ENCODE measurements around the gene DAP.
"Not testable (repeated sequence)": the region's sequence is repeated elsewhere in the genome, so short reads cannot be mapped to it uniquely, and the experiment has no call there.

GRCh38 chr5:10720766-10721165 lies 40.3 kb downstream of the DAP start:
- TF ChIP-seq, protein P1, sequence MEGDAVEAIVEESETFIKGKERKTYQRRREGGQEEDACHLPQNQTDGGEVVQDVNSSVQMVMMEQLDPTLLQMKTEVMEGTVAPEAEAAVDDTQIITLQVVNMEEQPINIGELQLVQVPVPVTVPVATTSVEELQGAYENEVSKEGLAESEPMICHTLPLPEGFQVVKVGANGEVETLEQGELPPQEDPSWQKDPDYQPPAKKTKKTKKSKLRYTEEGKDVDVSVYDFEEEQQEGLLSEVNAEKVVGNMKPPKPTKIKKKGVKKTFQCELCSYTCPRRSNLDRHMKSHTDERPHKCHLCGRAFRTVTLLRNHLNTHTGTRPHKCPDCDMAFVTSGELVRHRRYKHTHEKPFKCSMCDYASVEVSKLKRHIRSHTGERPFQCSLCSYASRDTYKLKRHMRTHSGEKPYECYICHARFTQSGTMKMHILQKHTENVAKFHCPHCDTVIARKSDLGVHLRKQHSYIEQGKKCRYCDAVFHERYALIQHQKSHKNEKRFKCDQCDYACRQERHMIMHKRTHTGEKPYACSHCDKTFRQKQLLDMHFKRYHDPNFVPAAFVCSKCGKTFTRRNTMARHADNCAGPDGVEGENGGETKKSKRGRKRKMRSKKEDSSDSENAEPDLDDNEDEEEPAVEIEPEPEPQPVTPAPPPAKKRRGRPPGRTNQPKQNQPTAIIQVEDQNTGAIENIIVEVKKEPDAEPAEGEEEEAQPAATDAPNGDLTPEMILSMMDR (conservative IDR thresholded peaks at IDR 0.05 in 1 of 2, IDR thresholded peaks at IDR 0.05 in 1 of 2; ENCODE audit: low read depth in 1 of 2, low read length in 2 of 2) = not testable (repeated sequence)
- TF ChIP-seq EZH2 (IDR thresholded peaks at IDR 0.05; ENCODE audit: low read length, missing control alignments) = not testable (repeated sequence)

Measured in fibroblast of lung (primary cell).